ENCODE data around the gene P2RY10. TPM values are rescaled to one million over a fixed set of nuclear protein-coding genes. Genes with fewer than 3 reads are reported as not detected.

The P2RY10 gene, protein sequence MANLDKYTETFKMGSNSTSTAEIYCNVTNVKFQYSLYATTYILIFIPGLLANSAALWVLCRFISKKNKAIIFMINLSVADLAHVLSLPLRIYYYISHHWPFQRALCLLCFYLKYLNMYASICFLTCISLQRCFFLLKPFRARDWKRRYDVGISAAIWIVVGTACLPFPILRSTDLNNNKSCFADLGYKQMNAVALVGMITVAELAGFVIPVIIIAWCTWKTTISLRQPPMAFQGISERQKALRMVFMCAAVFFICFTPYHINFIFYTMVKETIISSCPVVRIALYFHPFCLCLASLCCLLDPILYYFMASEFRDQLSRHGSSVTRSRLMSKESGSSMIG
- not detected in 2 replicates for total RNA-seq (2014; rRNA removed; shearing (Covaris generic))

GRCh38 chrX:78945186-78945912 is at the start of gene P2RY10:
Gene P2RY10 (plus strand): TSS chrX:78945391. CDS start chrX:78960521, 15,130 bp downstream.

Other genes starting within 250 kb of the P2RY10 start
- 0.27 and 0.41 TPM in 2 replicates for gene LPAR4, start 197.7 kb upstream of the P2RY10 start, total RNA-seq (2014; rRNA removed; shearing (Covaris generic))
- gene GPR174, start 199.3 kb downstream of the P2RY10 start, total RNA-seq (2014; rRNA removed; shearing (Covaris generic)) = not detected in 2 replicates